Inferior parietal cortex (tissue), 1 donor: ENCODE measurements around the gene XRCC3.

ENCODE experiments used
- DNase-seq: peaks from one replicate; pipeline ENCODE4 v3.0.0-alpha.2; 2016; ENCODE audit errors: extremely low spot score

Gene XRCC3

GRCh38 chr14:103707329-103708263 is 7.7 kb downstream of the XRCC3 start:
- DNase-seq = no peak

- no peak for DNase-seq
Observed at GRCh38 chr14:103706551-103707328, 8.5 kb downstream of the XRCC3 start.

- DNase-seq = no peak
Observed at GRCh38 chr14:103705504-103706284, 9.6 kb downstream of the XRCC3 start.

DNA sequence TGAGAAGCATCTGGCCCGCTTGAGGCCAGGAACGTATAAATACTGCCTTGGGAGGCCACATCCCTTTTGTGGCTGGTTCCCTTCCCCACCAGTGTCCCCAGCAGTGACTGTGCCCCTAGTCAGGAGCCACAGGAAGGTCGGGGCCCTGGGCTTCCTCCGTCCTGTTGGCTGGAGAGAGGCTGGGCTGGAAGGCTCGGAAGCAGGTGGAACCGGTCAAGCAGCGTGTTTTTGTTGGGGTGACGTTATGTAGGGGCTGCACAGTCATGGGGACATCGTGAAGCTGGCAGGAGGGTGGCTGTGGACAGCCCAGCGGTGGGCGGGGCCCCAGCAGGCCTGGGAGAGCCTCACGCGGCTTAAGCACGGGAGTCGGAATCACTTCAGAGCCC is 10.1 kb downstream of the XRCC3 start:
- no peak for DNase-seq

- DNase-seq = no peak
Observed at GRCh38 chr14:103704708-103705107, 10.5 kb downstream of the XRCC3 start.

DNA sequence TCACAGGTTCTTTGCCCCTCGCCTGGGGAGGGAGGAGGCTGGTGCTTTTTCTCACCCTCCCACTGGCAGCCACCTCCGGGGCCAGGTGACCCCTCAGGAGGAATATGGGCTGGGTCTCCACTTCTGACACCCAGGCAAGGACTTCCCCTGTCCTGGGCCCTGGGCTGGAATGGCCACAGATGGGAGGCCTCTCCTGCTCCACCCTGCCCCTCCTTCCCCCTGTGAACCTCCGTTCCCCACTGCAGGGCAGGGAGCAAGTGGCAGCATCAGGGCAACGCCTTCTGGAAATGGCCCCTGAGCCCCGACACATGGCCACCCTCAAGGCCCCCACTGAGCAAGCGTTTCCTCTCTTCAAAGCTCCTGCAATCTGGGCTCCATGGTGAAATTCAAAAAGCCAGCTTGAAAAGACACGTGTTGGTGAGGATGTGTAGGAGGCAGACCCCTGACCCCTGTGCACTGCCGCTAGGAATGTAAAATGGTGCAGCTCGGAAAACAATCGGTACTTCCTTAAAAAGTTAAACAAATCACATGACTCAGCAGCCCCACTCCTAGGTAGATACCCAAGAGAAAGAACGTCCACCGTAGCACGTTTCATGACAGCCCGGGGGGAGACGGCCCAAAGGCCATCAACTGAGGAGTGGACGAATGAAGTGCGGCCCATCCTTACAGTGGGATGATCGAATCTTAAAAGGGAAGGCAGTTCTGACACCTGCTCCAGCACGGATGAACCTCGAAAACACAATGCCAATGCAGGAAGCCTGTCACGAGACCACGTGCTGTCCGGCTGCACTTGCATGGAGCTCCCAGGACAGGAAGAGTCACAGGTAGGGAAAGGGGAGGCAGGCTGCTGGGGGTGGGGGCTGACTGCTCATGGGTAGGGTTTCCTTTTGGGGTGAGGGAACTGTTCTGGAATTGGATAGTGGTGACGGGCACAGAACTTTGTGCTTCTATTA is 11.5 kb downstream of the XRCC3 start:
- DNase-seq = no peak

DNA sequence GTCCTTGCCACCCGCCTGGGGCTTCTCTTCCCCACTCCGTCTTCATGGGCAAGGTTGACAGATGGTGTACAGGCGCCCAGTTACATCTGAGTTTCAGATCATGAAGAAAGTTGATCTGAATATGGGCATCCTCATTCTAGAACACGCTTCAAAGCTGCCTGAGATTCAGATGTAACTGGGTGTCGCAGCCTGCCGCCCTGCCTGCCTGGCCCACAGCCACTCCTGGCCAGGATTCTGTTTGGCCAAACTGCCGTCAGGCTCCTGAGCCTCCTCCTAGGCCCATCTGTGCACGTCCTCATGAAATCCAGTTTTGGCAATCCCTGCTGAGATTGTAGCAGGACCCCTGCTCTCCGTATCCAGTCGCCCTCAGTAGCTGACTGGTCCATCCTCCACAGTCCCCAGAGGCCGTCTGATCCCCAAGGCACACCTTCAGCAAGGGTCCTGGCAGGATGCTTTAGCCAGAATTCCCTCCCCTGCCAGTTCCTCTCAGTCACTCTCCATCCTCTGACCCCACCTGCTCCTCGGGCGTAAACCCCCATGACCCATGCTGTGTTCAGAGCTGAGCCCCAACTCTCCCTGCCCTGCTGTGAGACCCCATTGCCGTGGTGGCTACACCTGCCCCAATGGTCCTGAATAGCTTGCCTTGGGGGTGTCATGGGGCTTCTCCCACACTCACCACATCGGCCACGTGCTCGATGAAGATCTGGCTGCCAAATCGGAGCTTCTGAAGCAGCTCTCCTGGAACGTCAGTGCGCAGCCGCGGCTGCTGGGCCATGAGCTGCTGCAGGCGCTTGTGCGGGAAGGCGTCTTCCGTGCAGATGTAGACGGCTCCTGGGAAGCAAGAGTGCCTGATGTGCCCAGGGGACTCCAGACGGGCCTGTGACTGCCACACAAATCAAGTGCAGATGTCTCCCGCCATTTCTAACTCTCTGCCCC is 12.5 kb downstream of the XRCC3 start:
- DNase-seq = no peak

GRCh38 chr14:103702095-103702494 is 13.2 kb downstream of the XRCC3 start:
- no peak for DNase-seq

DNA sequence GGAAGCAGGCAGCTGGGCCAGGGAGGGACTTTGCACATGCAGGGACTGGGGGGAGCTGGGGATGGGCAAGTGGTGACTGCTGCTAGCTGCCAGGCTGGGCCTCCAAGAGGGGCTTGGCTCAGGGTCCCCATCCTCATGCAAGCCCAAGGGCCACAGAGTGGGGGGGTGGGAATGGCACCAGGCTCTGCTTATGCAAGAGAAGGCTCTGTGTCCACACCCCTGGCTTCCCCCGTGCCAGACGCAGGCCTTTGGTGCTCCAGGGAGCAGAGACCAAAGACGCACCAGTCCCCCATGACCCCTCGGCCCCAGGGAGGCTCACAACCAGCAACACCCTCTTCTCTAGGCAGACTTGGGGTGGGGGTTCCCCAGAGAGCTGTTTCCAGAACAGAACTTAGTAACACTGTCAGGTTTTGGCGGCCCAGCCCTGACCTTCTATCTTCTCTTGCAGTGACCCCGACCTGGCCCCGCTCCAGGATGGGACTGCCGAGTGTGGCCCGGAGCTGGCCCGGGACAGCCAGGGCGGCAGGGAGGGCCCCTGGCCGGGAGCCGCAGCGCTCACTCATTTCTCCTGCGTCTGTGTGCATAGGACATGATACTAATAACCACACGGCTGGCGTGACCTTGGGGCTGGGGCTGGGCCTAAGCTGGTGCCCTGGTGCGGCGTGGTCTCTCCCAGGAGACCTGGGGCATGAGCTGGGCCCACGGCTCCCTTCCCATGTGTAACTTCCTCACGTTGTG is 14.3 kb downstream of the XRCC3 start:
- DNase-seq = no peak

DNA sequence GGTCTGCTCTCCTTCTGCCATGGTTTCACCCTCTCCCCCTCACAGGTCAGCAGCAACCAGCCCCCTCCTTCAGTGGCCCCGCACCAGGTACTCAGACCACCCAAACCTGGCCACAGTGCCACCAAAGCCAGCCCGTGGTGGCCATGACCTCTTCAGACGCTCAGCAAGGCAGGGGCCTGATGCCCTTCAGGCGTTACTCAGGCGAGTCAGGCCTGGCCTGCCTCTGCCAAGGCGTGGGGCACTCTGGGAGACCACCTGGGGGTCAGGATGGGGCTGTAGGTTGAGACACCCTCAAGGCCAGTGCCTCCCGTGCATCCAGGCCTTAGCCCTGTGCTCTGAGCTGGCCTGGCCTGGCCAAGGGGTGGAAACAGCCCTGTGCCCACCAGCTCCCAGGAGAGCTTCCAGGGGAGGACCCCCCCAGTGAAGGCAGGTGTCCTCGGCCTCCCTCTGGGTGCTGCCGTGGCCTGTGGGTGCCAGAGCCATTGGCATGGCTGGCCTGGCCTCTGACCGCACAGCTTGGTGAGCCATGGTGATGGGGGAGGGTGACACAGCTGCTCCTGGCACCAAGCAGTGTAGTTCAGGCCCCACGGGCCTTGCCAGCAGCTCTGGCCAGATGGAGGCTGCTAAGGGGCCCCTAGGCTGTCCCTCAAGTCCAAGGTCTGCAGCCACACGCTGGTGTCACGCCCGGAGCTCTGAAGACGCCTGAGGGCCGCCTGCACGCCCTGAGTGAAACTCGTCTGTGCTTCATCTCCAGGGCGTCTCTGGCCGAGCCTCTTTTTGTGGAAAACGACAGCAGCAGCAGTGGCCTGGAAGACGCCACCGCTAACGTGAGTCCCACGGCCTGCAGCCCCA is 15.1 kb downstream of the XRCC3 start:
- no peak for DNase-seq

- no peak for DNase-seq
Observed at GRCh38 chr14:103699261-103699661, 16.0 kb downstream of the XRCC3 start.

GRCh38 chr14:103698380-103699260 is 16.6 kb downstream of the XRCC3 start:
- DNase-seq = no peak

DNA sequence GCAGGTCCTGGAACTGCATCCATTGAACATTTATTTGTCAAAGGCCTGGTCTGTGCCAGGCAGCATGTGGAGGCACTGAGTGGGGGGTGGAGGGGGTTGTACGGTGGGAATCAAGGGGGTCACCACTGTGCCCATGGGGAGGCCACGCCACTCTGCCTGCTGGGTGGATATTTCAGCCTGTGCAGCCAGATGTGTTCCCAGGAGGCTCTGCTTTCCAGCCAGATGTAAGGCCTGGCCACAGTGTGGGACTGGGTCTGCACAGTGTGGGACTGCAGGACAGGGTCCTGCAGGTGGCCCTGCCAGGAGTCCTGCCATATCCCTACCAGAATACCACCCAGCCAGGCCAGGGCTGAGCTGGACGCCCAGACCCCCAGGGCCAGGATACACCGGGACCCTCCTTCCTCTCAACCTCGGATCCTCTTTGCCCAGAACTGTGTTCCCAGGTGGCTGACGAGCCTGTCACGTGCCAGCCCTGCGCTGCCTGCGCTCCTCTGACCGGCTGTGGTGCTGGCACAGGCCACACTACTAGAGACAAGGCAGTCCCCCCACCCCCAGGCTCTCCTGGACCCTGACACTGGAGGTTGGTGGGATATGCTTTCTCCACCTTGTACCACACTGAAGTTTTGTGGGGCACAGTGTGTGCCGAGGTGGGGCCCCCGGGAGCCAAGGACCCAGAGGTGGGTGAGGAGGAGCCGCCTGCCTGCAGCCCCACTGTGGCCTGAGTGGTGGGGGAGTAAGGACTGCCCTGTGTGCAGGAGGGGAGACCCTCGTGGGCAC is 17.5 kb downstream of the XRCC3 start:
- DNase-seq = no peak

DNA sequence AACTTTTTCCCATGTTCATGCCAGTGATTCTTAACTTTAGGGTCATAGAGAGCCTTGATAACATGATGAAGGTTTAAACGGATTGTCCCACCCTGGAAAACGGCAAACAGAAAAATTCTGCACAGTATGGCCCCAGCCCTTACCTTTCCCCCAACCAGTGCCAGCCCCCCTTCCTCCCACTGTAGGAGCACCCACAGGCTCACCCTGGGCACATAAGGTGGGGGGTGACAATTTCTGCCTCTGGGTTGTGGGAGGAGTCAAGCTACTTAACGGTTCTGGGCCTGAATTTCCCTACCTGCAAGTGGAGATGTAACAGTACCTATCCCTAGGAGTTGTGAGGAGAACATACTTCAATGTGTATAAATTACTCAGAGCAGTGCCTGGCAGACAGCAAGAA is 18.0 kb downstream of the XRCC3 start:
- no peak for DNase-seq

DNA sequence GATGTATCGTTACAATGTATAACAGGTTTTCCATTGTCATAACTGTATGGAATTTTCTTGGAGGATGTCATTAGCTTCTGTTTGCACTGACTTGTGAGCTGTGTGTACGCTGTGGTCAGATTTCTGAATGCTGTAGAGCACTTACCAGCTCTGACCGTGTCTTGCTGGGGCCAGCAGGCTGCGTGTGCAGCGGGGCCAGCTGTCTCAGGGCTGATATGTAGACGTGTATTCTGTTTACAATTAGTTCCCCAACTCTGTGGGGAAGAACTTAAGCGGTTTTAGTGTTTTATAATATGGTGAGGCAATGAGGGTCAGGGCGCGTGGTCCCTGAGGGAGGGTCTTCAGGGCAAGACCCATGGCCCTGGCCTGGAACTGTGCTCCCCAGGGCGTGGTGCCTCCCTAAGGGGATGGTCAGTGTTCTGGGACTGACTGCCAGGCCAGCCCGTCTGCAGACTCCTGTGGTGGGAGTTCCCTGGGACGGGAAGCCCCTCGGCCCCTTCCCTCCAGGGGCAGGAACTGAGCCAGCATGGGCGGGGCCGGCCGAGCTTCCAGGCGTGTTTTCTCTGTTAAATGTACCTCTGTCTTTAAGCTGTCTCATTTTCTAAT is 18.7 kb downstream of the XRCC3 start:
- no peak for DNase-seq

GRCh38 chr14:103696070-103696402 is 19.2 kb downstream of the XRCC3 start:
- DNase-seq = no peak
